KMS-11 (cell line): ENCODE measurements around the gene SLPI.

Source experiments
- H2AFZ ChIP-seq: fragments of 200-600 bp; sonication (generic); 2 replicates; pipeline ENCODE4 v1.6.1; 2016; ENCODE audit warnings: antibody characterized with exemption, mixed run types, low read depth
- H3K27ac ChIP-seq: fragments of 200-600 bp; sonication (generic); 2 replicates; pipeline ENCODE4 v1.6.1; 2016; ENCODE audit warnings: mild to moderate bottlenecking, mixed run types
- H3K27me3 ChIP-seq: fragments of 200-600 bp; sonication (generic); 2 replicates; pipeline ENCODE4 v1.6.1; 2017; ENCODE audit warnings: mild to moderate bottlenecking, low read depth, mixed run types, moderate library complexity; ENCODE audit not compliant: insufficient read depth
- H3K36me3 ChIP-seq: fragments of 200-600 bp; sonication (generic); 2 replicates; pipeline ENCODE4 v1.6.1; 2017; ENCODE audit warnings: mild to moderate bottlenecking, mixed run types; ENCODE audit not compliant: insufficient read depth
- H3K4me1 ChIP-seq: fragments of 200-600 bp; sonication (generic); 2 replicates; pipeline ENCODE4 v1.6.1; 2016; ENCODE audit warnings: mild to moderate bottlenecking, low read depth, mixed run types; ENCODE audit not compliant: poor library complexity, severe bottlenecking
- H3K4me2 ChIP-seq: fragments of 200-600 bp; sonication (generic); 2 replicates; pipeline ENCODE4 v1.7.0; 2016; ENCODE audit warnings: mild to moderate bottlenecking, mixed run types
- H3K4me3 ChIP-seq: fragments of 200-600 bp; sonication (generic); IDR thresholded peaks from 2 replicates; pipeline ENCODE4 v1.6.1; 2017; ENCODE audit warnings: low read depth, low read length, mixed read lengths; ENCODE audit not compliant: insufficient read depth
- H3K79me2 ChIP-seq: fragments of 200-600 bp; sonication (generic); 2 replicates; pipeline ENCODE4 v1.6.1; 2016; ENCODE audit warnings: low read depth, mixed run types; ENCODE audit not compliant: insufficient read depth
- H3K9ac ChIP-seq: fragments of 200-600 bp; sonication (generic); 2 replicates; pipeline ENCODE4 v1.6.1; 2016; ENCODE audit warnings: mild to moderate bottlenecking, mixed run types
- H4K20me1 ChIP-seq: fragments of 200-600 bp; sonication (generic); 2 replicates; pipeline ENCODE4 v1.6.1; 2016; ENCODE audit warnings: mild to moderate bottlenecking, mixed run types; ENCODE audit not compliant: insufficient read depth
- CTCF ChIP-seq: fragments of 200-600 bp; sonication (generic); conservative IDR thresholded peaks from 2 replicates; pipeline ENCODE4 v1.6.1; 2017; ENCODE audit warnings: low read depth, mild to moderate bottlenecking, antibody characterized with exemption, low read length, moderate library complexity, mixed read lengths

The SLPI gene

GRCh38 chr20:45258664-45259063 is 4.3 kb upstream of the SLPI start:
- Histone ChIP-seq H2AFZ (no peak overlapping the region), H3K79me2 (no peaks in the 10 kb centered on the region), H3K4me2 (no peak overlapping the region), H3K36me3 (no peaks in the 10 kb centered on the region), H3K4me1 (peaks cover 34% of the 10 kb centered on the region), H3K4me3 (no peak overlapping the region), H4K20me1 (no peaks in the 10 kb centered on the region), H3K27ac (no peak overlapping the region), H3K27me3 (no peaks in the 10 kb centered on the region), H3K9ac (no peak overlapping the region)
- no peak for TF ChIP-seq CTCF

GRCh38 chr20:45258259-45258658 is 3.9 kb upstream of the SLPI start:
- Histone ChIP-seq H2AFZ (no peak overlapping the region), H3K36me3 (no peaks in the 10 kb centered on the region), H3K79me2 (no peaks in the 10 kb centered on the region), H4K20me1 (no peaks in the 10 kb centered on the region), H3K4me1 (peaks cover 38% of the 10 kb centered on the region), H3K4me2 (no peak overlapping the region), H3K27ac (no peak overlapping the region), H3K4me3 (no peak overlapping the region), H3K9ac (no peak overlapping the region), H3K27me3 (no peaks in the 10 kb centered on the region)
- no peak for TF ChIP-seq CTCF

GRCh38 chr20:45257711-45258110 is 3.3 kb upstream of the SLPI start:
- Histone ChIP-seq H3K4me3 (no peak overlapping the region), H3K79me2 (no peaks in the 10 kb centered on the region), H3K4me2 (no peak overlapping the region), H3K27me3 (no peaks in the 10 kb centered on the region), H3K36me3 (no peaks in the 10 kb centered on the region), H3K9ac (no peak overlapping the region), H3K4me1 (peaks cover 40% of the 10 kb centered on the region), H4K20me1 (no peaks in the 10 kb centered on the region), H3K27ac (no peak overlapping the region), H2AFZ (no peak overlapping the region)
- no peak for TF ChIP-seq CTCF

GRCh38 chr20:45257161-45257560 is 2.8 kb upstream of the SLPI start:
- H3K9ac ChIP-seq: no peak overlapping the region
- H3K79me2 ChIP-seq: no peaks in the 10 kb centered on the region
- H3K4me2 ChIP-seq: no peak overlapping the region
- no peak overlapping the region for H2AFZ ChIP-seq
- H4K20me1 ChIP-seq: no peaks in the 10 kb centered on the region
- H3K36me3 ChIP-seq: no peaks in the 10 kb centered on the region
- no peak for TF ChIP-seq CTCF
- H3K4me3 ChIP-seq: no peak overlapping the region
- peaks cover 40% of the 10 kb centered on the region for H3K4me1 ChIP-seq
- no peak overlapping the region for H3K27ac ChIP-seq
- H3K27me3 ChIP-seq: no peaks in the 10 kb centered on the region

- Histone ChIP-seq H4K20me1 (no peaks in the 10 kb centered on the region), H2AFZ (no peak overlapping the region), H3K27ac (no peak overlapping the region), H3K4me3 (no peak overlapping the region), H3K36me3 (no peaks in the 10 kb centered on the region), H3K9ac (no peak overlapping the region), H3K4me1 (peaks cover 40% of the 10 kb centered on the region), H3K27me3 (no peaks in the 10 kb centered on the region), H3K4me2 (peak overlapping the region; percentile 77; the same call in 1 of the 2 replicates), H3K79me2 (no peaks in the 10 kb centered on the region)
- TF ChIP-seq CTCF: no peak
Measured at GRCh38 chr20:45253261-45253660, 1.1 kb downstream of the SLPI start.
